ENCODE measurements around the gene DYNLL2.
"Not testable (repeated sequence)": the region's sequence is repeated elsewhere in the genome, so short reads cannot be mapped to it uniquely, and the experiment has no call there.

Gene DYNLL2

DNA sequence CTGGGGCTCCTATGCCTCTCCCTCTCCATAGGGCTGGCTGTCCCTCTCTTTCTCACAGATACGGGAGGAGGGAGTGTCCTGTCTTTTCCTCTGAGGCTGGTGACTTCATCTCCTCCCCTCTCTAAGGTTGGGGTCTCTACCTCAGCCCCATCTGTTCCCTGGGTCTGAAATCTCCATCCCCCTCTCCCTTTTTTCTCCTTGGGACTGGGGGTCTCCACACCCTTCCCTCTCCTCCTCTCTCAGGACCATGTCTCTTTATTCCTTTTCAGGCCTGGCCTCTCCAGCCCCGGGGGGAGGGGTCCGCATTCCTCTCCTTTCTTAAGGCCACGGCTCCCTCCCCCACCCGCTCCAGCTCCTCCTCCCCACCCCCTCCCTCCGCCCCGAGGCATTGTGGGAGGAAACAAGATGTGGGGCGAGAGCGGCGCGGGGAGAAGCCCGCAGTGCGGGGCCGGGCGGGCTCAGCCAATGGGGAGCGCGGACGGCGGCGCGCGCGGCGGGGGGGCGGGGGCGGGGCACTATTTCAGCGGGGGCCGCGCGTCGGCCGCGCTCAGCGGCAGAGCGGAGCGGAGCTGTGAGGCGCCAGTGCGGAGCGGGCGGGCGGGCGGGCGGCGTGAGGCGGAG, at the start of gene DYNLL2:
Gene DYNLL2 (plus strand): TSS at position 550 of the 621 bp plus-strand sequence. CDS start 3,672 bp downstream, outside the sequence.
- peak; percentile 62 to 88 (median 78) for DNase-seq

DNA sequence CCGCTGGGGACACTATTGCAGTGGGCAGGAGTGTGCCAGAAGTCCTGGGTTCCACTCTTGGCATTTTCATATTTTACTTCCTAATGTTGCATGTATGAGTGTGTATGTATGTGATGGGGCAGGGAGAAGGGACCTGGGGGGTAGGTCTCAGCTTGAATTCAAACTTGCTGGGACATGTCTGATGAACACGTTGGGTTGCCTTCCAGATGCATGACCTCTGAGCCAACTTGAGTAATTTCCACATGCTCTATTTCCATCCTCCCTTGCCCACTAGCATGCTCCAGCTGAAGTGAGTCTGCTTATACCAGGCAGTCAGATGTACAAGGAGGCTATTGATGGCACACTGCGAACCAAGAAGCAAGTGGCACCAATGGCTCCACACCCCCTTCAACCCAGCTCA, 43.2 kb upstream of the DYNLL2 start:
- no peak for DNase-seq

DNA sequence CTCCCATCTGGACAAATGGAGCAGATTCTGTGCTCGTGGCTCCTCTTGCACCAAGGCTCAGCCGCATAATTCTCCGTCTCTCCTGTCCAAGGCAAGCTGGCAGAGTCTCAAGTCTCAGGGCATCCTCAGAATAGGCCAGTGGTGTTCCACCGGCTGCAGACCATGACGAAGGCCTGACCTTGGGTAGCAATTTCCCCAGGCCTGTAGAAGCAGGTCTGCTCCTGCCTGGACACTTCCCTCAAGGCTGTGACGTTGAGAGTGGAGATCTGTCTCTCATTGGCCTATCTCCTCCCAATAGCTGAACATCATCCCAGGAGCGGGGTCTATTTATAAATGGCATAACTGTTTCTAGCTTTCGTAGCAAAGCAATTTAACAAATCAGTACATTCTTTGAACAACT, 42.8 kb upstream of the DYNLL2 start:
- no peak for DNase-seq

DNA sequence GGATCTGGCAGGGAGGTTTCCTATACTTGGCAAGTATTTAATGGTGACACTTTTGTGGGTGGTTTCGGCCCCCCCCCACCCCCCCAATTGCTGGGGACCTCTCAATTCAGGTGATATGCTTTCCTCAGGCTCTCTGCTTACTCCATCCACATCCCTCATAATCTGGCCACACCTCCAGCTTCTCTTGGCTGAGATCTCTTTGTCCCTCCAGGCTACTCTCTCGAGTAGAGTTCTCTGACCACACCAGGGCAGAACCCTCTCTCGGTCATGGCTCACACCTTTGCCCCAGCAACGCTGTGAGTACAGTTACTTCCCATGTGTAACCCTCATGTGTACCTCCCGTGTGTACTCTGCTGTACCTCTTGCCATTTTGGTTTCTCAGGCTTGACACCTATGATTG, 42.1 kb upstream of the DYNLL2 start:
- no peak for DNase-seq

DNA sequence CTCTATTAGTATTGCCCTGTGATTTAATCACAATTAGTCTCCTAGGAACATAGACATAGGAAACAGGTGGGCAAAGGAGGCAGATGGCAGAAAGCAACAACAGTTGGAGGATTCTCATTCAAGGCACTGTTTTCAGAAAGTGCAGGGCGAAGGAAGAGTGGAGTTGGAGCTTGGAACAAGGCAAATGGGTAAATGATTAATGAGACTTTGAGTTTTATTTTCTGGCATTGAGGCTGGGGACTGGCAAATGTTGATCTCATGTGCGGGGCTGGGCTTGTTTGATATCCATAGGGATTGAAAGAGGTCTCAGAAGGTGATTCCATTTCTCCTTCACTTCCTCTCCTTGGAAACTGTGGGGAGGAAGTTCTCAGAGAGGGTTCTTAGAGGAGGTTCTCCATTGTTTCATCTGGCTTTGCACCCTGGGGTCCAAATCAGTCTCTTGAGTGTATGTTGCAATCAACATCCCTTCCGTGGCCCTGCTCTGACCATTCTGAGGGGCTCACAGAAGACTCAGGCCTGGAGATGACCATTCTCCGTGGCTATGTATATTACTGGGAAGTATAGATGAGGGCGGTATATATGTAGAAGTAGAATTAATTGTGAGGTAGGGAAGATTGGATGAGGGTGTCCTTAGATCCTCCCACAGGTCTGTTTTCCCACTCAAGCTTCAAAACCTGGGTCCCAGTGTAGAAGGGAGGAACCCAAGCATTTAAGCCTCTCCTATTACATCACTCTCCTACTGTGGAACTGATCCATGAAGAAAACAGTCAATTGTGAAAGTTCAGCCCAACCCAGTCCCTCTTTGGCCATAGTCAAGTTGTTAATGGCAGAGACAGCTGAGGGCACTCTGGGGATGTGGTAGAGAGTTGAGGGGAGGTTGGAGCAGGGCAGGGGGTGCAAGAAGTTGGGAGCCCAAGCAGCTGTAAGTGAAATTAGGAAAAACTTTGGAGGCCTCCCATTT, 39.7 kb upstream of the DYNLL2 start:
- DNase-seq = no peak

DNA sequence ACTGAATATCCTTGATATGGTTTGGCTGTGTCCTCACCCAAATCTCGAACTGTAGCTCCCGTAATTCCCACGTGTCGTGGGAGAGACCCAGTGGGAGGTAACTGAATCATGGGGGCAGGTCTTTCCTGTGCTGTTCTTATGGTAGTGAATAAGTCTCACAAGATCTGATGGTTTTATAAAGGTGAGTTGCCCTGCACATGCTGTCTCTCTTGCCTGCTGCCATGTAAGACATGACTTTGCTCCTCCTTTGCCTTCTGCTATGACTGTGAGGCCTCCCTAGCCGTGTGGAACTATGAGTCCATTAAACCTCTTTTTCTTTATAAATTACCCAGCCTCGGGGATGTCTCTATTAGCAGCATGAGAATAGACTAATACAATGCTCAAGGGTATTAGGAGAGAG, 39.0 kb upstream of the DYNLL2 start:
- DNase-seq = not testable (repeated sequence)

DNA sequence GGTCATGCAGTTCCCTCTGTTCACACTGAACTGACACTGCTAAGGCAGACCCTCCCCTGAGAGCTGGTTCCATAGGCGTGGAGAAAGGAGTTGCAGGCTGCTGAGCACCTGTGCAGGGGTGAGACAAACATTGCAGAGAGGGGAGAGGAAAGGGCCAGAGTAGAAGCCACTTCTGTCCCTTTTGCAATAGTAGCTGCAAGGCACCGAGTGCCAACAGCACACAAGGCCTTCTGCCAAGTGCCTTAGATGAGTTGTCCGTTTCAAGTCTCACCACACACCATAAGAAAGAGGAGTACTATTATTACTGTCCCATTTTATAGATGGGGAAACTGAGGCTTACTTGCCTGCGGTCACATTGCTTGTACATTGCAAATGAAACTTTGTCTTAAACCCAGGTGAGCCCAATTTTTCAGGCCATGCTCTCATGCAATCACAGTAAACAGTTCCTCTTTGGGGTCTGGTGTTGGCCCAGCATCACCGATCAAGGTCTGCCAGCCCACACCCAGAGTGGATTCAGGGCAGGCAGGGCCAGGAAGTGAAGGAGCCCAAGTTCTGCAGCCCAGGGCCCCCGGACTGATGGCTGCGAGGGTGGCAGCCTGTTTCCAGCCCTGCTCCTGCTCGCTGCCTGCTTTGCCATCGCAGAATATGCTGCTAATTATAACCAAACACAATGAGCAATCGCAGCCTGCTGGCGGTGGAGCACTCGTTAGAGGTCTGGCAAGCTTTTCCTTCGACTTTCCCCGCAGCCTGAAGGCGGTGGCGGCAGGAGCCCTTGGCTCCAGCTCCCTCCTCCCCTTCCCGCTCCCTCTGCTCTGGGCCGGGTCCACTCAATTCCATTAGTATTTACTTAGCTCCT, 36.8 kb upstream of the DYNLL2 start:
- no peak for DNase-seq

DNA sequence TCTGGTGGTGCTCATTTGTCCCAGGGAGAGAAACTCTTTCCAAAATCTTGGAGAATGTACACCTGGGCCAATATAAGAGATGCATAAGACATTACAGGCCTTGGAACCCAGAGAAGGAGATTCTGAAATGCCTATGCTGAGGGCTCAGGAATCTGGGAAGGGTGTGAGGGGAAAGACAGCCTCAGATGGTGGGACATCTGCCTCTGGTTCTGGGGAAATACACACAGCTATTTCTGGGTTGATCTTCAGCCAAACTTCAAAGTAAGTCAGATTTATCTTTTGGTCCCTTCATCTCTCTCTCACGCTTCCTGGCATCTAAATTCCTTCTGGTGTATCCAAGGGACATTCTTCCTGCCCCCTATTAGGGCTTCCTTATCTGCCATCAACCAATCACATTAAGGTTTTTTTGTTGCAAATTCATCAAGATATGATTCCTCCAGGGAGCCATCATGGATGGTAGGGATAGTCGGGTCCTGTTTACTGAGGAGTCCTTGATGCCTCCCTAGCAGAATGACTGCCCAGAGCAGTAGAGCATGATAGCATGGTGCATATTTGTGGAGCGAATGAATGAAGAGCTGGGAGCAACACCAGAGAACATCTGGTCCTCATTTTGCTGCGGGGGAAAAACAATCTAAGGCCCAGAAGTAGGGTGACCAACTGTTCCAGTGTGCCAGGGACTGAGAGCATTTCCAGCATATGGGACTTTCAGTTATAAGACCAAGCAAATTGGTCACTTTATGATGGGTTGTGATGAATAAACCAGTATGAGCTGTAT, 35.7 kb upstream of the DYNLL2 start:
- DNase-seq = no peak

DNA sequence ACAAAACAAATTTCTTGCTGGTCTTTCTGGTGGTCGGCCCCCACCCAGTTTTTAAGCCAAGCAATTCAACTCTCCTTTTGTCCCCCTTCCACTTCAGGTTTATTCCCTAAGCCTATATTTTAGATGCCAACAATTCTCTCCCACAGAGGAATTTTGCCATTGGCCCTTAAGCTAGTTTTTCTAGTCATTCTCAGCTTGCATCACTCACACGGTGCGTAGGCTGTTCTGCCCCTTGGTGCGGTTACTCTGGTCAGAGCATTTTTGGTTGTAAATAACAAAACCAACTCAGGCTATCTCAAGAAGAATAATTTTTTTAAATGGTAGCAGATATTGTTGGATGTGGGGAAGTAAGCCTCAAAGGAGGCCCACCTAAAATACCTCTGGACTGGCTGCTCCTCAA, 33.7 kb upstream of the DYNLL2 start:
- no peak for DNase-seq

DNA sequence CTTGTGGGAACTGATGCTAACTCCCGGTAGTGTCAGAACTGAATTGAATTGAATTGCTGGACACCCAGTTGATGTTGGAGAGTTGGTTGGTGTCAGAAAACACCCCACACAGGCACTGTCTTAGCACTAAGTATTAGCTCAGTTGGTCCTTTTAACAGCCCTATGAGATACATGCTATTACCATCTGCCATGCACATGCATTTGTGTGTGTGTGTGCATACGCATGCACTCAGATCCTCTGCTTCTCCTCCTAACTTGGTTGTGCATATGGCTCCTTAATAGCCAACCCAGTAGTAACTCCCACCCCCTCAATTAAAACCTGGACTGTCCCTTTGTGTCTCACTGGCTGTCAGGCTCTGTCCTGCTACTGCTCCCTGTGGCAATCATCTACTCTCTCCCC, 32.3 kb upstream of the DYNLL2 start:
- DNase-seq = no peak

DNA sequence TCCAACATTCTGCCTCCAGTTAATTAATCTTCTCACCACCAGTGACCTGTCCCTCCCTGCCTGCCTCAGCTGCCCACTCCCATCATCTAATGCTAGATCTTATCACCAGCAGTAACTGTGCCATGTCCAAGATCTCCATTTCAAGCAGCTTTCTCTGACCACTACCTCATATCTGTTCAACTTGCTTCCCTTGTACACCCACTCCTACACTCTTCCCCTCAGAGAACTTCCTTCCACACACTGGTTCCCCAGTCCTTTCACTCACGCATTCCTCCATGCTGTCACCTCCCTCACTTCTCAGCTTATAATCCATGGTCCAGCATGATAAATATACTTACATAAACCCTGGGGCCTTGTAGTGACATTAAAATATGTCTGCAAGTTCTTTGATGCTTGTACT, 31.8 kb upstream of the DYNLL2 start:
- no peak for DNase-seq

DNA sequence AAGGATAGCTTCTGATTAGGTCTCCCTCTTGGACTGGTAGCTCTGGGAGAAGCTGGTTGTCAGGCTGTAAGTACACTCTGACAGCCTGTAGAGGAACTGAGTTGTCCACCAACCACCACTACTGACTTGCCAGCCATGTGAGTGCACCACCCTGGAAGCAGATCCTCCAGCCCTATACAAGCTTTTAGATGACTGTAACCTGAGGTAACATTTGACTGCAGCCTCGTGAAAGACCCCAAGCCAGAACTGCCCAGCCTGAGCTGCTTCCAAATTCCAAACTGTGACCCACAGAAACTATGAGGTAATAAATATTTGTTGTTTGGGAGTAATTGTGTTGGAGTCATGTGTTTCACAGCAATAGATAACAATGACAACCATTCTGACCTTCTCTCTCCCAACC, 30.8 kb upstream of the DYNLL2 start:
- DNase-seq = no peak

DNA sequence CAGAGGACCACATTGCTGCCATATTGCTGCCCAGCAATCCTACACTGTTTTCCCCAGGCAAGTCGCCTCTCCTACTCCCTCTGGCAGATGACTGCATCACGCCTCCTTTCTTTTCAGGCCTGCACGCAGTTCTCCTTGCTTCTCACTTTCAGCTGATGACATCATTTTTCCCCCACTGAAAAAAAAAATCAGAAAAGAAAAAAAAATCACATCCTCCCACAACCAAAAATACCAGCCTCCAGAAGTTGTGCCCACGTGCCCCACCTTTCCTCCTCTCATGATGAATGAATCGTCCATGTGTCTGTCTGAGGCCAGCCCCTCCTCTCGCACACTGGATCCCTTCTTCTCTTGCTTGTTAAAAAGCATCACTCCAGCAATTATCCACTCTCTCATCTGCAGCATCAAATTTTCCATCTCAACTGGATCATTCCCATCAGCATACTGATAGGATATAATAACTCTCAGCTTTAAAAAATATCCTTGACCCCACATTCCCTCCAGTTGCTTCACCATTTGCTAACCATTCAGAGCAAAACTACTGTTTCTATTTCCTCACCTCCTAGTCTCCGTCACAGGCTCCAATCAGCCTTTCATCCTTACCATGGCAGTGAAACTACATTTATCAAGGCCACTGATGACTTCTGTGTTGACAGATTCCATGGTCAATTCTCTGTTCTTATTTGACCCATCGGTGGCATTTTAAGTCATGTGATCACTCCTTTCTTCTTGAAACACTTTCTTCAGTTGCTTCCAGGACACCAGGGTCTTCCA, 30.1 kb upstream of the DYNLL2 start:
- DNase-seq = no peak

DNA sequence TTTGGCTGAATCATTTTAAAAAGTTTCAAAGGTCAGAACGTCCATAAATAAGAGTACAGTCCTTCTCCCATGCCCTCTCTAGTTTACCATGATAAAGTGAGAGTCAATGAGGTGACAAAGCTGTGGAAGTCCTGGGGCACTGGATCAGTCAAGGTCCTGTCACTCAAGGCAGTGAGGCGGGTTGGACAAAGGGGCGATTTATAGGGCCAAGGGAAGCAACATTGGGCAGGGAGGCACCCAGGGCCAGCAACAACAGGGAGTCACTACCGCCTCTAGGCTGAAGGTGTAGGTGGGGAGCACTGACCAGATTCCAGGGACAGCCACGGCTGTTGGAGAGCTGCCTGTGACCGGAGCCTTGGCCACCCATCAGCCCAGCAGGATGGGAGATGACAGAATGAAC, 28.6 kb upstream of the DYNLL2 start:
- DNase-seq = no peak

DNA sequence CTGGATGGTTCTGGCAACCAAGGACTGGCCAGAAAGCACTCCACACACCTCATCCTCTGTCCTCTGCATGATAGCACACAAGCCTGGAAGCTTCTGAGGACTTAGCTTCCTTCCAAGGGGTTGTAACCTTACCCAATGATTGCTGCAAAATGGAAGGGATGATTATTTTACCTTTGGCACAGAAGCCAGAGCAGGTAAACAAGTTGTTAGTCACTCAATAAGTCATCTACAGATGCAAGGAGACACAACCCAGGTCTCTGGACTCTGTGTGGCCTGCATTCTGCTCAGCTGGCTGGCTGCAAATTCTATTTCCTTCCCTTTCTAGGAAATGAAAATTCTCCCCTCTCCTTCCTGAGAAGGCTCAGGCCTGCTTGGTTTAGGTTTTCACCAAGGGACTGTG, 26.7 kb upstream of the DYNLL2 start:
- no peak for DNase-seq

DNA sequence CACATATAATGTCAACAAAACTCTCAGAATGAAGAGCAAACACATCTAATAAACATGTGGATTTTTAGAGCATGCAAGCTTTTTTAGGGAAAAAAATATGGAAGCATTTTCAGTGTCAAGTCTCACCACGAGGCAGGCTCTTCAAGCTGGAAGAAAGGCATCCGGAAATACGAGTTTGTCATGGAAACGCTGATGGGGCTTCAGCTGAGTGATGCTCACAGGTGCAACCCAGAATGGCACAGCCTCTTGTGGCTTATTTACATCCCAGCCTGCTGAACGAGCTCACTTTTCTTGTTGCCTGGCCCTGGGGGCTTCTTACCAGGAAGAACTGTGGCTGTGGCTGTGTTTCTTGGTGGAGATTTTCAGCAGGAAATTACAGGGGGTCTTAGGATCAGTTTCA, 24.1 kb upstream of the DYNLL2 start:
- DNase-seq = no peak

DNA sequence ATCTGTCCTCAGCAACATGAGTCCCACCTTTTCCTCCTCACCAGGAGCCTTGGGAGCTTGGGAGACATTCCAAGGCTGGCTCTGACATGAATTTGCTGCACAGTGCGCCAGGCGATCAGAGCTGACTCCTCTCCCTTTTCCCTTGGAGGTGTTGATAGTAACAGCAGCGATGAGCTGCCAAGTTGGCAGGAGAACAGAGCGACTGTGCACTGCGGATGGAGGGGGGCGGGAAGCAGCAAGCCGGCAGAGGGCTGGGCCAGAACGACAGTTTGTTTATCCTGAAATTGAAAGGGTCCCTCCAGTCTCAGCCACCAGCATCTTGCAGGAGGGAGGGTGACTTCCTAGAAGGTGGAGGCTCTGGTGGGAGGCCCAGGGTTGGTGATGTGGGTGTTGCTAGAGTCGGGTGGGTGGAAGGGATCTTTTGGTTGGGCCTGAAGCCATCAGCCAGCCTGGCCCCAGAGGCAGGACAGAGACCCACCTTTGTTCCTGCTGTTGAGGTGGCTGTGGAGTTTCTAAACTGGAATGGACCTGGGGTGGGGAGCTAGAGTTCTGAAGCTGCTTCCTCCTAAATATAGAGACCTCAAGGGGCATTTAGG, 22.5 kb upstream of the DYNLL2 start:
- no peak for DNase-seq

DNA sequence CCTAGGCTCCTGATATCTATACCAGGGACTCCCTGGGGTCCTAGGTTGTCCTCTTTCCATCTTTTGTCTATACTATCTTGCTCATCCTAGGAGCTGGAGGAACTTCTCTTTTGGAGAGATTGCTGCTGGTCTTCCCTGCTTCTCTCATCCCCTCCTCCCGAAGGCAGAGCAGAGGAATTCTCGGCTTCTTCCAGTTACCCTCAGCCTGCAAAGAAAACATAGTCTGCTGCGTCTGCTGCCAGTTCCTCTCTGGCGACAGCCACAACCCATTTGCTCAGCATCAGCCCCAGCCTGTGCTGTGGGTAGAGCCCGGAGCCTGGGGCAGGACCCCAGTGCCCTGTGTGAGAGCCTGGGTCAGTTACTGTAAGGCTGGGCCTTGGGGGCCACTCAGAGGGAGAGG, 21.5 kb upstream of the DYNLL2 start:
- no peak for DNase-seq

DNA sequence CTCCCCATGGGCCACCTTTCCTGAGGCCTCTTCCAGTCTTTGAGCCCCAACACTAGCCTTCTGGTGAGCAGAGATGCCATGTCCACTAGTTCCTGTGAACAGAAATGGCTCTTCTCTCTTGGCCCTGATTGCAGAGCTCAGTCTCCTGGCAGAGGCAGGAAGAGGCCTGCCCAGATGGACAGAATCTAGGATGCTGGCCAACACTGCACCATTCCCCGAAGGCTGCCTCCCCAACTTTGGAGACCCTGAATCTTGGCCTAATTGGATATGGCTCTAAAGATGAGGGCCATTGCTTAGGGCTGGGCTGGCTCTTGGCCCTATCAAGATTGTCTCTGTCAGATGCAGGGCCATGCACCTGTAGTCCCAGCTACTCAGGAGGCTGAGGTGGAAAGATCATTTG, 18.0 kb upstream of the DYNLL2 start:
- DNase-seq = no peak

DNA sequence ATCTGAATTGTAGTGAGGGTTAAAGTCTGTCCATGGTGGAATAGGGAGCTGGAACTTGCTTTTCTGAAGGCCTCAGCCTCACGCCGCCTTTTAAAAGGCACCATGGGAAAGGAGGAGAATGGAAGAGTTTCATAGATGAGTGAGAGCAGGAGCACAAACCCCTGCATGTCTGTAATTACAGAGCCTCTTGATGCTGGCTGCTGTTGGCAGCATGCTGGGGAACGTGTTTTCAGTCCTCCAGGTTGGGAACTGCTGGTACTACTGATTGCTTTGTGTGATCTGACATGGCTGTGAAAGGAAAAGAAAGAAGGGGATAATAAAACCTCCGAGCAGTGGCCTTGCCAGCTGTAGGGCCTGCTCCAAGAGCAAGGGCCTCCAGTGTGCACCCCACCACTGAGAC, 16.8 kb upstream of the DYNLL2 start:
- no peak for DNase-seq

DNA sequence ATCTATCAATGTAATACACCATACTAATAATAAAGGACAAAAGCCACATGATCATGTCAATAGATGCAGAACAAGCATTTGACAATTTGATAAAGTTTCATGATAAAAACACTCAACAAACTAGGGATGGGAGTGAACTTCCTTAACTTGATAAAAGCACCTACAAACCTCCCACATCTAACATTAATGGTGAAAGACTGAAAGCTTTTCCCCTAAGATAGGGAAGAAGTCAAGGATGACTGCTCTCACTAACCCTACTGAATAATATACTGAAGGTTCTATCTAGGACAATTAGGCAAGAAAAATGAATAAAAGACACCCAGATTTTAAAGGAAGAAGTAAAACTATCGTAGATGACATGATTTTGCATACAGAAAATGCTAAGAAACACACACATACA, 10.4 kb upstream of the DYNLL2 start:
- no peak for DNase-seq
